Gastroesophageal sphincter (tissue), 4 donors: Measurements from ENCODE around the gene LMF2. TPM values are rescaled to one million over a fixed set of nuclear protein-coding genes. Genes with fewer than 3 reads are reported as not detected.

ENCODE experiments used
- ATAC-seq: fragments of 150-250 bp; one replicate; pipeline ENCODE4 v1.9.1; 2016; ENCODE audit warnings: mild to moderate bottlenecking, moderate library complexity
- H3K27ac ChIP-seq, 4 donors: fragments of 200-600 bp; sonication (generic) in 3 of 4; 1 replicate in 3 of 4; 2 replicates in 1 of 4; pipeline ENCODE4 v1.5.1; 2016 to 2019
- H3K27me3 ChIP-seq: fragments of 200-600 bp; sonication (generic); one replicate; pipeline ENCODE4 v1.5.1; 2019
- H3K36me3 ChIP-seq, 2 donors: fragments of 200-600 bp; sonication (generic); one replicate each; pipeline ENCODE4 v1.5.1; 2019; ENCODE audit warnings: control low read depth in 1 of 2
- H3K4me1 ChIP-seq, 3 donors: fragments of 200-600 bp; sonication (generic); 1 replicate in 2 of 3; 2 replicates in 1 of 3; pipeline ENCODE4 v1.5.1; 2016 to 2019; ENCODE audit warnings: control low read depth in 2 of 3
- H3K4me3 ChIP-seq, 2 donors: fragments of 200-600 bp; sonication (generic); one replicate each; pipeline ENCODE4 v1.5.1; 2019; ENCODE audit warnings: mild to moderate bottlenecking in 1 of 2, moderate library complexity in 1 of 2
- H3K9me3 ChIP-seq, 3 donors: fragments of 200-600 bp; sonication (generic); one replicate each; pipeline ENCODE4 v1.5.1; 2017 to 2019; ENCODE audit warnings: control low read depth in 2 of 3
- CTCF ChIP-seq, 4 experiments: fragments of 200-600 bp in 2 of 4; fragments of 450-650 bp in 2 of 4; sonication (generic) in 1 of 4; IDR thresholded peaks; one replicate each; pipeline ENCODE4 v1.5.1; 2017 to 2019; ENCODE audit warnings: antibody characterized with exemption in 4 of 4, mild to moderate bottlenecking in 2 of 4, moderate library complexity in 2 of 4
- EP300 ChIP-seq: sonication (generic); formaldehyde crosslinking; IDR thresholded peaks from one replicate; pipeline ENCODE4 v1.6.1; 2017; ENCODE audit warnings: antibody characterized with exemption, mild to moderate bottlenecking
- POLR2A ChIP-seq, 2 donors: fragments of 450-650 bp; IDR thresholded peaks; one replicate each; pipeline ENCODE4 v1.6.1; 2017; ENCODE audit warnings: antibody characterized with exemption in 2 of 2, mild to moderate bottlenecking in 2 of 2, moderate library complexity in 1 of 2
- POLR2AphosphoS5 ChIP-seq: sonication (generic); formaldehyde crosslinking; IDR thresholded peaks from one replicate; pipeline ENCODE4 v1.6.1; 2017; ENCODE audit warnings: antibody characterized with exemption
- WGBS, 2 donors: methylation state at CpG; one replicate each; pipeline ENCODE4 v1.1.5; 2018; ENCODE audit warnings: low coverage in 1 of 2; 5-methylcytosine and 5-hydroxymethylcytosine counted together
- total RNA-seq, 4 donors: library from RNA; depleted of rRNA; stranded (reverse); fragments of >200 nt; gene quantifications; one replicate each; pipeline ENCODE4 v1.1.0, GENCODE V29; 2016

LMF2 gene
- total RNA-seq, 4 donors from 2014 or later: 35.5 to 58.4 (median 45.1) TPM

- no CpG with 5 or more reads among the region's 44 CpGs for WGBS, 2 donors
- H3K36me3 ChIP-seq: peaks cover 0 to 42% of the 10 kb centered on the region in 2 donors
- no peak overlapping the region for H3K4me3 ChIP-seq
- H3K27me3 ChIP-seq: no peaks in the 10 kb centered on the region
- no peak overlapping the region for H3K27ac ChIP-seq
- no peak for ATAC-seq
- H3K4me1 ChIP-seq: peaks cover 4 to 36% (median 23%) of the 10 kb centered on the region in 3 donors
- no peaks in the 10 kb centered on the region for H3K9me3 ChIP-seq
- TF ChIP-seq POLR2A (IDR thresholded peaks at IDR 0.05) (no peak), CTCF (IDR thresholded peaks at IDR 0.05) (no peak), POLR2AphosphoS5 (no peak), EP300 (no peak)
Measured at GRCh38 chr22:50504369-50505211, 2.9 kb downstream of the LMF2 start.

- Histone ChIP-seq H3K27me3 (no peaks in the 10 kb centered on the region), H3K36me3 (peaks cover 0 to 42% of the 10 kb centered on the region in 2 donors), H3K4me1 (peaks cover 4 to 28% (median 14%) of the 10 kb centered on the region in 3 donors), H3K9me3 (no peaks in the 10 kb centered on the region), H3K4me3 (no peak overlapping the region), H3K27ac (no peak overlapping the region)
- TF ChIP-seq POLR2AphosphoS5 (no peak), POLR2A (IDR thresholded peaks at IDR 0.05) (no peak), EP300 (no peak), CTCF (IDR thresholded peaks at IDR 0.05) (no peak)
- no peak for ATAC-seq
- WGBS, 2 donors: 80% methylated on average over 3 of the region's 26 CpGs; no CpG with 5 or more reads in 1 of the 2 donors
Measured at GRCh38 chr22:50503475-50504145, 3.9 kb downstream of the LMF2 start.

GRCh38 chr22:50502628-50503474 is 4.7 kb downstream of the LMF2 start:
- Histone ChIP-seq H3K27ac (no peak overlapping the region), H3K9me3 (no peaks in the 10 kb centered on the region), H3K4me3 (no peak overlapping the region), H3K36me3 (peaks cover 0 to 42% of the 10 kb centered on the region in 2 donors), H3K27me3 (no peaks in the 10 kb centered on the region), H3K4me1 (peaks cover 4 to 30% (median 14%) of the 10 kb centered on the region in 3 donors)
- ATAC-seq: no peak
- 45 to 100% methylated on average over 1 to 2 of the region's 24 CpGs for WGBS, 2 donors
- TF ChIP-seq POLR2AphosphoS5 (no peak), EP300 (no peak), CTCF (IDR thresholded peaks at IDR 0.05) (no peak), POLR2A (IDR thresholded peaks at IDR 0.05) (no peak)

- TF ChIP-seq POLR2A (IDR thresholded peaks at IDR 0.05) (no peak), POLR2AphosphoS5 (no peak), EP300 (no peak)
- H3K4me3 ChIP-seq: no peak overlapping the region
- no peaks in the 10 kb centered on the region for H3K9me3 ChIP-seq
- WGBS, 2 donors: 73 to 100% methylated on average over 1 to 3 of the region's 6 CpGs
- ATAC-seq: no peak
- H3K27ac ChIP-seq: no peak overlapping the region
- no peaks in the 10 kb centered on the region for H3K27me3 ChIP-seq
- peaks cover 0 to 42% of the 10 kb centered on the region in 2 donors for H3K36me3 ChIP-seq
- peaks cover 4 to 28% (median 14%) of the 10 kb centered on the region in 3 donors for H3K4me1 ChIP-seq
Measured at GRCh38 chr22:50502096-50502495, 5.4 kb downstream of the LMF2 start.

GRCh38 chr22:50500452-50500851 is 7.0 kb downstream of the LMF2 start:
- Histone ChIP-seq H3K27me3 (no peaks in the 10 kb centered on the region), H3K27ac (no peak overlapping the region), H3K36me3 (peaks cover 0 to 33% of the 10 kb centered on the region in 2 donors), H3K4me1 (peaks cover 0 to 12% (median 0%) of the 10 kb centered on the region in 3 donors), H3K9me3 (no peaks in the 10 kb centered on the region), H3K4me3 (no peak overlapping the region)
- 67 to 84% methylated on average over 1 to 5 of the region's 12 CpGs for WGBS, 2 donors
- TF ChIP-seq EP300: no peak
- no peak for TF ChIP-seq POLR2A (IDR thresholded peaks at IDR 0.05)
- TF ChIP-seq POLR2AphosphoS5: no peak
- TF ChIP-seq CTCF (IDR thresholded peaks at IDR 0.05): no peak
- ATAC-seq: no peak
